Fibroblast of mammary gland (primary cell): ENCODE data around the gene MARCHF9.

ENCODE experiments used
- DNase-seq: peaks from one replicate; pipeline ENCODE4 v3.0.0-alpha.2; 2010; ENCODE audit warnings: low read depth
- H3K4me3 ChIP-seq: 2 replicates; pipeline ENCODE4 v1.5.1; 2011; ENCODE audit warnings: low read depth, mild to moderate bottlenecking, low read length, moderate library complexity; ENCODE audit not compliant: control insufficient read depth
- CTCF ChIP-seq: conservative IDR thresholded peaks from 2 replicates; pipeline ENCODE4 v1.5.1; 2011; ENCODE audit warnings: low read depth, low read length, inconsistent platforms; ENCODE audit not compliant: control insufficient read depth, insufficient read depth

MARCHF9 gene

GRCh38 chr12:57780284-57780897, 25.5 kb downstream of the MARCHF9 start:
- TF ChIP-seq CTCF: no peak
- no peak overlapping the region for H3K4me3 ChIP-seq
- DNase-seq: no peak

GRCh38 chr12:57781244-57781643, 26.3 kb downstream of the MARCHF9 start:
- TF ChIP-seq CTCF: no peak
- DNase-seq: no peak
- no peak overlapping the region for H3K4me3 ChIP-seq

GRCh38 chr12:57781801-57782200, 26.9 kb downstream of the MARCHF9 start:
- TF ChIP-seq CTCF: no peak
- H3K4me3 ChIP-seq: no peak overlapping the region
- no peak for DNase-seq

GRCh38 chr12:57782243-57782607, 27.3 kb downstream of the MARCHF9 start:
- peak overlapping the region; percentile 100 for H3K4me3 ChIP-seq
- TF ChIP-seq CTCF: no peak

GRCh38 chr12:57782608-57783465, 27.9 kb downstream of the MARCHF9 start, which contains the start of gene TSFM:
Gene TSFM, plus strand, starts transcription at chr12:57782787. Its CDS starts 15 bp downstream, at chr12:57782802.
- H3K4me3 ChIP-seq: peak within 1 kb of the TSS; percentile 100
- peak; percentile 93 for DNase-seq
- TF ChIP-seq CTCF: peak; percentile 82

More at GRCh38 chr12:57782243-57782607, 27.3 kb downstream of the MARCHF9 start:
- no peak for DNase-seq

- peak overlapping the region; percentile 100 for H3K4me3 ChIP-seq
- DNase-seq: no peak
- TF ChIP-seq CTCF: no peak
These were observed 28.5 kb downstream of the MARCHF9 start for GRCh38 chr12:57783466-57783801.
